ENCODE results near the gene MAPK10. TPM values are rescaled to one million over a fixed set of nuclear protein-coding genes. Genes with fewer than 3 reads are reported as not detected.

MAPK10 gene
- total RNA-seq, 1 experiment from 2014 or later, result 4.7 TPM

GRCh38 chr4:86403575-86403974, 43.7 kb upstream of the MAPK10 start:
- H2BK20ac ChIP-seq (ENCODE audit: low read depth, low read length, poor library complexity, severe bottlenecking), result no peak overlapping the region
- DNase-seq, result no peak
- no peaks in the 10 kb centered on the region for H3K79me1 ChIP-seq (ENCODE audit: insufficient read depth, low read depth, low read length, poor library complexity, severe bottlenecking)
- Mint-ChIP-seq H3K36me3 (ENCODE audit: insufficient read depth in 1 of 3, low read depth in 3 of 3) (peaks cover 3 to 8% (median 3%) of the 10 kb centered on the region in 3 experiments; a peak in 6 of 7 replicates), H3K27me3 (ENCODE audit: low read depth) (no peaks in the 10 kb centered on the region), H3K4me3 (no peak overlapping the region), H3K9me3 (peaks cover 3 to 8% of the 10 kb centered on the region in 2 experiments), H3K4me1 (peaks cover 4 to 9% of the 10 kb centered on the region in 2 experiments), H3K27ac (0 out of 7 replicates have a peak overlapping the region, but pooled peaks of 1 of the 3 experiments have one; percentile 46)
- no peak overlapping the region for H3K4me2 ChIP-seq (ENCODE audit: insufficient read depth, insufficient read length, low read length)
- no peak overlapping the region for H4K91ac ChIP-seq (ENCODE audit: insufficient read length, low read depth, low read length)
- H3K14ac ChIP-seq (ENCODE audit: insufficient read depth, low read length), result no peak overlapping the region
- H3K4ac ChIP-seq (ENCODE audit: low read depth, low read length), result no peak overlapping the region
- no peak overlapping the region for H3K18ac ChIP-seq (ENCODE audit: insufficient read length, low read depth, low read length)
- no peaks in the 10 kb centered on the region for H3K9me3 ChIP-seq (ENCODE audit: control insufficient read depth, low read depth, low read length)
- H2AFZ ChIP-seq (ENCODE audit: low read length), result no peak overlapping the region
- H4K5ac ChIP-seq (ENCODE audit: insufficient read length, low read depth, low read length), result no peak overlapping the region
- no CpG with 5 or more reads among the region's 6 CpGs for WGBS (ENCODE audit: extremely low coverage, insufficient read length, low lambda C conversion rate)
- H3K79me2 ChIP-seq (ENCODE audit: insufficient read depth, low read length), result no peaks in the 10 kb centered on the region
- H4K8ac ChIP-seq (replicated peaks; ENCODE audit: insufficient read length, low read depth, low read length), result no peak overlapping the region
- H3K4me1 ChIP-seq (ENCODE audit: insufficient read depth, low read length), result no peaks in the 10 kb centered on the region
- H3K23me2 ChIP-seq (ENCODE audit: insufficient read length, low read depth, low read length, poor library complexity, severe bottlenecking), result no peaks in the 10 kb centered on the region
- no peaks in the 10 kb centered on the region for H4K20me1 ChIP-seq (ENCODE audit: control insufficient read depth, insufficient read depth, insufficient read length)
- H2AK5ac ChIP-seq (ENCODE audit: insufficient read length, low read length), result no peak overlapping the region
- no peak overlapping the region for H2BK120ac ChIP-seq (ENCODE audit: low read depth, low read length, poor library complexity, severe bottlenecking)
- H3K56ac ChIP-seq (ENCODE audit: insufficient read length, low read depth, low read length), result no peak overlapping the region
- H2BK15ac ChIP-seq (ENCODE audit: low read depth, low read length), result no peak overlapping the region
- no peaks in the 10 kb centered on the region for H3K27me3 ChIP-seq (ENCODE audit: insufficient read depth, low read length)
- H3K27ac ChIP-seq (ENCODE audit: insufficient read length, low read depth, low read length), result no peak overlapping the region
- H2BK5ac ChIP-seq (ENCODE audit: insufficient read length, low read length), result no peak overlapping the region
- H3T11ph ChIP-seq (ENCODE audit: low read length), result no peak overlapping the region
- H3K23ac ChIP-seq (ENCODE audit: insufficient read length, low read depth, low read length), result no peak overlapping the region
- no peak overlapping the region for H2BK12ac ChIP-seq (ENCODE audit: insufficient read length, low read depth, low read length)
- no peak overlapping the region for H3K9ac ChIP-seq (ENCODE audit: extremely low read depth, insufficient read length, low read length)
- no peak for TF ChIP-seq CTCF (conservative IDR thresholded peaks at IDR 0.05)
